ENCODE measurements around the gene TICRR. TPM values are rescaled to one million over a fixed set of nuclear protein-coding genes. Genes with fewer than 3 reads are reported as not detected.
A peak's percentile ranks its signal among the peaks of the same experiment; 100 is the strongest.

TICRR gene
- total and polyA plus RNA-seq, 7 donors: 0.14 to 3.5 (median 0.42) TPM; not detected in 3

DNA sequence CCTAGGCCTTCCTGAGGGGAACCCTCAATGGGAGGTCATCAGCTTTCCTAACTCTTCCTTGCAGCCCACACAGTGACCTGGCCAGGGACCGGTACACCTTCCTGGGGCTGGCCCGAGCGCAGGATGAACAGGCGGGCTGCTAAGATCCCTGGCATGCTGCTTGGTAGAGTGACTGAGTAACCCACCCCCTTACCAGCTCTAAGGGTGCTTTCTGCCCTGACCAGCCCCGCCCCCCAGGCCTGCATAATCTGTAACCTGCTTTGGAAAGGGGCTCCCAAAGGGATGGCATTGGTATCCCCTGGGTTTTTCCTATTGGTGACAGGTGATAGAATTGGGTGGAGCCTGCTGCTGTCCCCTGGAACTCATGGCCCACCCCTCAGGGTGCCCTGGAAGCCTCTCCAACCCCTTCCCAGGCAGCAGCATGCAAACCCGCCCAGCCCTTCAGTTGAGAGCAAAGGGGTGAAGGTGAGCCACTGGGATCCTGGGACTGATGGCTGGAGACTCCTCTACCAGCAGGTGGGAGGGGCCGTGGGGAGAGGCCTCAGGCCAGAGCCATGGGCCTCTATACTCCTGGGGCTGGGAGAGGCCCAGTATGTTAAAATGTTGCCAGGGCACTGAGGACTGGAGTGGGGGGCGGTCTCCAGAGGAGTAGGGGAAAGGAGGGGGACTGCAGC is 91.1 kb downstream of the TICRR start:
- H3K27me3 ChIP-seq: no peaks in the 10 kb centered on the region
- no peaks in the 10 kb centered on the region for H3K36me3 ChIP-seq
- peak overlapping the region; percentile 81 to 86 (median 82) for H3K27ac ChIP-seq
- intact Hi-C loops (cut with DNase I): no loop called here
- peak; percentile 63 for DNase-seq
- TF ChIP-seq POLR2AphosphoS5 (IDR thresholded peaks at IDR 0.05): no peak
- TF ChIP-seq POLR2A (IDR thresholded peaks at IDR 0.05): no peak
- no peak for TF ChIP-seq EP300 (IDR thresholded peaks at IDR 0.05)
- no peak for TF ChIP-seq CTCF (IDR thresholded peaks at IDR 0.05)
- peak overlapping the region in 3 of 4 donors; percentile 51 to 53 (median 51) for H3K4me3 ChIP-seq
- no peaks in the 10 kb centered on the region for H3K9me3 ChIP-seq
- H3K4me1 ChIP-seq: peaks cover 0 to 15% (median 6%) of the 10 kb centered on the region in 4 donors
- WGBS, 2 donors: 90 to 96% methylated on average over 8 of the region's 8 CpGs

DNA sequence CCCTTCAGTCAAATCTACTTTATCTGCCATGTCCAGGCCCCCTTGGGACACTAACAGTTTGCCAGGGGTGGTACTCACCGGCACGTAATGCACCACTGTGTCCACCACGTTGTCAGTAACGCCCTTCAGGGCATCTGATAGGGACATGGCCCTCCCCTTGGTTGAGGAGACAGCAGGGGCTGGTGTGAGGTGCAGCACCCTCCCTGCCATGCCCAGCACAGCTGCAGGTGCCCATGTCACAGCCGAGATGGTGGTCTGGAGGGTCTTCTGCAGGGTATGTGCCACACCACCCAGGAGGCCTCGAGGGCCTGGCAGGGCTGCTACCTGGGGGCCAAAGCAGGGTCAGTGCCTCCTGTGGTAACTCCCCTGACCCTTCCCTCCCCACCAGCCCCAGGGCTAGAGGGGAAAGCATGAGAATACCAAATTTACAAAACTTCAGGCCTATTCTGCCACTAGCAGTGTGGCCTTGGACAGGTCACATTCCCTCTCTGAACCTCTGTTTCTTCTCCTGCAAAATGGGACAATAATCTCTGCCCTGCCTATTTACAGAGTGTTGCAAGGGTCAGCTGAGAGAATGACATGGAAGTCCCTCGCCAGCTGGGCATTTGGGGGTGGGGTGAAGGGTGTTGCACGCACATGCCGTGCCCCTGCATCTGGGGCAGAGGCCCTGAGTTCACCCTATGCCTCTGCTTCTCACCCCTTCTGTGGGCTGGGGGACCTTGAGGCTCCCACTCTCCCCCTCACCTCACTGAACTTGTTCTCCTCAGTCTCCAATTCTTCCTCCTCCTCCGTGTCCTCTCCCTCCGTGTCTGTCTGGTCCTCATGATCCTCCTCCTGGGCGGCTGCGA is 91.8 kb downstream of the TICRR start:
- DNase-seq: peak; percentile 54
- intact Hi-C loops (cut with DNase I): no loop called here
- WGBS, 2 donors: 79 to 86% methylated on average over 13 of the region's 13 CpGs
- H3K27me3 ChIP-seq: no peaks in the 10 kb centered on the region
- H3K9me3 ChIP-seq: no peaks in the 10 kb centered on the region
- H3K4me3 ChIP-seq: no peak overlapping the region
- no peaks in the 10 kb centered on the region for H3K36me3 ChIP-seq
- TF ChIP-seq CTCF (IDR thresholded peaks at IDR 0.05) (no peak), EP300 (IDR thresholded peaks at IDR 0.05) (no peak), POLR2A (IDR thresholded peaks at IDR 0.05) (no peak), POLR2AphosphoS5 (IDR thresholded peaks at IDR 0.05) (no peak)
- H3K4me1 ChIP-seq: peaks cover 0 to 16% (median 6%) of the 10 kb centered on the region in 4 donors
- peak overlapping the region in 1 of 4 donors; percentile 81 for H3K27ac ChIP-seq

DNA sequence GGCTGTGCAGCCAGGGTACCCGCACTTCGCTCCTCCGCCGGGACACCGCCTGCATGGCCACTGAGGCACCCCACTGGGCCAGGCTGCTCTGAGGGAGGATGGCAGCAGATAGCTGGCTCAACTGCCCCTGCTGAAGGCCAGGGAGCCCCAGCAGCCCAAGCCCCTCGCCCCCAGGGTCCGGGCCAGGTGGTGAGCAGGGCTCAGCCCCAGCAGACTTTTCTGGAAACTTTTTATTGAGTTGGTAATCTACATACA is 92.4 kb downstream of the TICRR start:
- Histone ChIP-seq H3K27ac (no peak overlapping the region), H3K4me1 (peaks cover 0 to 22% (median 9%) of the 10 kb centered on the region in 4 donors), H3K4me3 (no peak overlapping the region), H3K36me3 (no peaks in the 10 kb centered on the region), H3K27me3 (no peaks in the 10 kb centered on the region), H3K9me3 (no peaks in the 10 kb centered on the region)
- 91 to 96% methylated on average over 7 of the region's 7 CpGs for WGBS, 2 donors
- no peak for TF ChIP-seq EP300 (IDR thresholded peaks at IDR 0.05)
- TF ChIP-seq POLR2AphosphoS5 (IDR thresholded peaks at IDR 0.05): no peak
- TF ChIP-seq CTCF (IDR thresholded peaks at IDR 0.05): no peak
- no peak for TF ChIP-seq POLR2A (IDR thresholded peaks at IDR 0.05)
- DNase-seq: no peak
- intact Hi-C loops (cut with DNase I): no loop called here

DNA sequence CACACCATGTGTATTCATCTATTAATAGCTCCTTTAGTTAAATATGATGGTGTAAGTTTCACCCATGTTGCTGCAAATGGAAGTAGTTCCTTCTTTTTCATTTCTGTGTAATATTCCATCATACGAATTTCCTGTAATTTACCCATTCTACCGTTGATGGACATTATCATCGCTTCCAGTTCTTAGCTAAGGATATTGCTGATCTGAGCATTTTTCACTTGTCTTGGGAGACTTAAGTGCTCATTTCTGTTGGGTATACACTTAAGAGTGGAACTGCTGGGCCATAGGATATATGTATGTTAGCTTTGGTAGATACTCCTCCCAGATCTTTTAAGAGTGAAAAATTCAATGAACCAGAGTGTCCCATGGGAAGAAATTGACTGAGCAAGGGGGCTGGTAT is 92.9 kb downstream of the TICRR start:
- Histone ChIP-seq H3K36me3 (no peaks in the 10 kb centered on the region), H3K27ac (no peak overlapping the region), H3K9me3 (no peaks in the 10 kb centered on the region), H3K4me3 (no peak overlapping the region), H3K27me3 (no peaks in the 10 kb centered on the region), H3K4me1 (peaks cover 0 to 23% (median 9%) of the 10 kb centered on the region in 4 donors)
- no peak for TF ChIP-seq POLR2AphosphoS5 (IDR thresholded peaks at IDR 0.05)
- TF ChIP-seq EP300 (IDR thresholded peaks at IDR 0.05): no peak
- TF ChIP-seq POLR2A (IDR thresholded peaks at IDR 0.05): no peak
- no peak for TF ChIP-seq CTCF (IDR thresholded peaks at IDR 0.05)
- intact Hi-C loops (cut with DNase I): no loop called here
- DNase-seq: no peak
- WGBS, 2 donors: 96 to 98% methylated on average over 3 of the region's 3 CpGs
